Measurements from ENCODE around the gene GOPC. TPM values are rescaled to one million over a fixed set of nuclear protein-coding genes. Genes with fewer than 3 reads are reported as not detected.
"Not testable (repeated sequence)": the region's sequence is repeated elsewhere in the genome, so short reads cannot be mapped to it uniquely, and the experiment has no call there.

Gene GOPC
- total RNA-seq (2014; rRNA removed; shearing (Covaris generic)), result 20.1 and 21.0 TPM in 2 replicates
- total RNA-seq (2022), result 29.1 and 30.1 TPM in 2 replicates
- Bru-seq, nascent RNA, result percentile 86 among the genes with signal in this experiment
- BruChase-seq, experiment 1, labeled RNA remaining after a 6-hour chase, result percentile 78 among the genes with signal in this experiment
- BruChase-seq, experiment 2, labeled RNA remaining after a 2-hour chase, result percentile 91 among the genes with signal in this experiment
- long read RNA-seq, full-length matches to known transcripts, result 75 of 107 reads
- long read RNA-seq, partial matches to known transcripts, result 6 of 107 reads
- long read RNA-seq, other reads (novel, unspliced or antisense), result 26 of 107 reads

DNA sequence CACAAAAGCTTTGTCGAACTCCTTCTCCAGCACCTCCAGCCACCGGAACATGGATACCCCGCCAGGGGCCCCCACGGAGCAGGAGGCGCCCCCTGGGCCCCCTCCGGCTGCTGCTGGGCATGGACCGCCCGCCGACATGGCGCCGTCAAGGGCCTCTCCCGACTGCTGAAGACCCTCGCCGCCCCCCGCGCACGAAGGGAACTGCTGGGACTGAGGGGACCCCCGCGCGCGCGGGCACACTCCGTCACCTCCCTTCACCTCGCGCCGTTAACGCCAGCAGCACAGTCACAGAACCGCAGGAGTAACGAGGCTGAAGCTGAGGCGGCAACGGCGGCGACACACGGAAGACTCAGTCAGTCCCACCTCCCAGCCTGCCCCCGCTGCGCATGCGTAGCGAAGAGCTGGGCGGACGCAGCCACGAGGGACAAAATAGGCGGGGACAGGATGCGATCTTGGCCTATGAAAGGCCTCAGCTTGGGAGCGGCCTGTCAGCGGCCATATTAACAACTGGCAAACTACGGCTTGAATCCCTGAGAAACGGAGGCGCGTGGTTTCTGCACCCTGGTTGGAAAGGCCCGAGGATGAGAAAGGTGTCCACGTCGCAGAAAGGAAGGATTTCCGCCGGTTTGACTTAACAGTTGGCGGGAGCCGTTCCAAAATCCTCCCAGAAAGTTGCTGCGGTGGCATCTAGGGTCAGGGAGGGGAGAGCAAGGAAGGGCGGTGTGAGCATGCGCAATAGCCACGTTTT, at the start of gene GOPC:
Gene GOPC, minus strand, starts transcription at position 361 of the 748 bp plus-strand sequence. Its CDS starts 223 bp downstream, at position 138.
- Histone ChIP-seq H3K4me3 (ENCODE audit: low read depth, low read length, poor library complexity, severe bottlenecking) (peak within 1 kb of the TSS; percentile 92), H3K9me2 (ENCODE audit: insufficient read depth, low read length) (no peaks in the 10 kb centered on the region; the same call in 1 of the 2 replicates), H3K4me1 (ENCODE audit: insufficient read depth, low read length, poor library complexity, severe bottlenecking) (peaks cover 36% of the 10 kb centered on the region), H3K36me3 (ENCODE audit: insufficient read depth, low read length) (peaks cover 22% of the 10 kb centered on the region), H2AFZ (ENCODE audit: low read length) (peak within 1 kb of the TSS; percentile 83), H3K27ac (ENCODE audit: low read depth, low read length, poor library complexity, severe bottlenecking) (peak within 1 kb of the TSS; percentile 53), H3K9me3 (ENCODE audit: low read length) (peaks cover 6% of the 10 kb centered on the region; the same call in 1 of the 2 replicates), H3K4me2 (ENCODE audit: low read length) (peak within 1 kb of the TSS; percentile 85), H3K79me2 (ENCODE audit: insufficient read depth, low read depth, low read length) (peaks cover 48% of the 10 kb centered on the region), H4K20me1 (ENCODE audit: insufficient read depth, low read length) (peaks cover 9% of the 10 kb centered on the region; the same call in 1 of the 2 replicates)
- ChIA-PET POLR2A (interaction anchor here (0.7 to 2.0 kb wide), 6 partner anchors 15 to 220 kb away, joined by 3 to 18 read pairs (median 4); no protein-coding TSS in a partner anchor), CTCF (ENCODE audit: unreplicated experiment) (interaction anchor here (1.4 to 2.7 kb wide), 2 partner anchors 8 to 13 kb away, joined by 4 to 7 read pairs; no protein-coding TSS in a partner anchor)
- TF ChIP-seq, protein P1, sequence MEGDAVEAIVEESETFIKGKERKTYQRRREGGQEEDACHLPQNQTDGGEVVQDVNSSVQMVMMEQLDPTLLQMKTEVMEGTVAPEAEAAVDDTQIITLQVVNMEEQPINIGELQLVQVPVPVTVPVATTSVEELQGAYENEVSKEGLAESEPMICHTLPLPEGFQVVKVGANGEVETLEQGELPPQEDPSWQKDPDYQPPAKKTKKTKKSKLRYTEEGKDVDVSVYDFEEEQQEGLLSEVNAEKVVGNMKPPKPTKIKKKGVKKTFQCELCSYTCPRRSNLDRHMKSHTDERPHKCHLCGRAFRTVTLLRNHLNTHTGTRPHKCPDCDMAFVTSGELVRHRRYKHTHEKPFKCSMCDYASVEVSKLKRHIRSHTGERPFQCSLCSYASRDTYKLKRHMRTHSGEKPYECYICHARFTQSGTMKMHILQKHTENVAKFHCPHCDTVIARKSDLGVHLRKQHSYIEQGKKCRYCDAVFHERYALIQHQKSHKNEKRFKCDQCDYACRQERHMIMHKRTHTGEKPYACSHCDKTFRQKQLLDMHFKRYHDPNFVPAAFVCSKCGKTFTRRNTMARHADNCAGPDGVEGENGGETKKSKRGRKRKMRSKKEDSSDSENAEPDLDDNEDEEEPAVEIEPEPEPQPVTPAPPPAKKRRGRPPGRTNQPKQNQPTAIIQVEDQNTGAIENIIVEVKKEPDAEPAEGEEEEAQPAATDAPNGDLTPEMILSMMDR (conservative IDR thresholded peaks at IDR 0.05; ENCODE audit: low read length), result peak; percentile 51
- TF ChIP-seq EZH2phosphoT487 (IDR thresholded peaks at IDR 0.05; ENCODE audit: borderline replicate concordance, low read depth, low read length), result no peak
- BruUV-seq (replicated peaks), result no TSS peak
- peak; percentile 98 for DNase-seq (ENCODE audit: low spot score)
- intact Hi-C loops (cut with micrococcal nuclease; ENCODE audit: unreplicated experiment), result loop anchor here (2.0 kb wide), 1 partner anchor 72 kb away; the partner anchor contains the start of gene NUS1

DNA sequence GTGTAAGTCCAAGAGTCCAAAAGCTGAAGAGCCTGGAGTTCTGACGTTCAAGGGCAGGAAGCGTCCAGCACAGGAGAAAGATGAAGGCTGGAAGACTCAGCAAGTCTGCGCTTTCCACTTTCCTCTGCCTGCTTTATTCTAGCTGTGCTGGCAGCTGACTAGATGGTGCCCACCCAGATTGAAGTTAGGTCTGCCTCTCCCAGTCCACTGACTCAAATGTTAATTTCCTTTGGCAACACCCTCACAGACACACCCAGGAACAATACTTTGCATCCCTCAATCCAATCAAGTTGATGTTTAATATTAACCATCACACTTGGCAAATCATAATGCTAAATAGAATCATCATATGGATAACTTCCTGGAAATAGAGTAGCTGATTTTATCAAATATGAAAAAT, 49.7 kb upstream of the GOPC start:
- H3K9me2 ChIP-seq (ENCODE audit: insufficient read depth, low read length); H2AFZ ChIP-seq (ENCODE audit: low read length); DNase-seq (ENCODE audit: low spot score); H3K27ac ChIP-seq (ENCODE audit: low read depth, low read length, poor library complexity, severe bottlenecking); POLR2A ChIA-PET; H3K79me2 ChIP-seq (ENCODE audit: insufficient read depth, low read depth, low read length); intact Hi-C loops (cut with micrococcal nuclease; ENCODE audit: unreplicated experiment); H3K4me1 ChIP-seq (ENCODE audit: insufficient read depth, low read length, poor library complexity, severe bottlenecking); H3K4me2 ChIP-seq (ENCODE audit: low read length); H3K36me3 ChIP-seq (ENCODE audit: insufficient read depth, low read length); BruUV-seq (replicated peaks); H3K4me3 ChIP-seq (ENCODE audit: low read depth, low read length, poor library complexity, severe bottlenecking); H3K9me3 ChIP-seq (ENCODE audit: low read length); H4K20me1 ChIP-seq (ENCODE audit: insufficient read depth, low read length): not testable (repeated sequence)
- CTCF ChIA-PET (ENCODE audit: unreplicated experiment), result interaction anchor here (0.6 kb wide), 1 partner anchor 17 kb away, joined by 3 read pairs; no protein-coding TSS in a partner anchor

DNA sequence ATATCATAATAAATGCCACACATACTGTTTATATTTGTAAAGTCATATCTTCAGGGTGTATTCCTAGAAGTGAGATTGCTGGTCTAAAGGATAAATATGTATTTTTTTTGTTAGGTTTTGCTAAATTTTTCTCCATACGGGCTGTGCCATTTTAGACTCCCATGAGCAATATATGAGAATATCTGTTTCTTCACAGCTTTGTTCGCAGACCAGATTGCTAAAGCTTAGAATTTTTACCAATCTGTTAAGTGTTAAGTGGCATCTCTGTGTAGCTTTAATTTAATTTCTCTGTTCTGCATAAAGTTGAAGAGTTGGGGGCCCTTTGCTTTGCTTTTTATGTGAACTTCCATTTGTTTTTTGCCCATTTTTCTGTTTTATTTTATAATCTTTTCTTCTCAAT, 40.7 kb upstream of the GOPC start:
- intact Hi-C loops (cut with micrococcal nuclease; ENCODE audit: unreplicated experiment), result no loop called here
- Histone ChIP-seq H4K20me1 (ENCODE audit: insufficient read depth, low read length) (no peaks in the 10 kb centered on the region), H3K9me3 (ENCODE audit: low read length) (no peaks in the 10 kb centered on the region), H3K27ac (ENCODE audit: low read depth, low read length, poor library complexity, severe bottlenecking) (no peak overlapping the region), H3K4me3 (ENCODE audit: low read depth, low read length, poor library complexity, severe bottlenecking) (no peak overlapping the region), H3K79me2 (ENCODE audit: insufficient read depth, low read depth, low read length) (no peaks in the 10 kb centered on the region), H3K4me1 (ENCODE audit: insufficient read depth, low read length, poor library complexity, severe bottlenecking) (no peaks in the 10 kb centered on the region), H2AFZ (ENCODE audit: low read length) (no peak overlapping the region), H3K4me2 (ENCODE audit: low read length) (no peak overlapping the region), H3K9me2 (ENCODE audit: insufficient read depth, low read length) (no peaks in the 10 kb centered on the region), H3K36me3 (ENCODE audit: insufficient read depth, low read length) (no peaks in the 10 kb centered on the region)
- no peak for TF ChIP-seq EZH2phosphoT487 (IDR thresholded peaks at IDR 0.05; ENCODE audit: borderline replicate concordance, low read depth, low read length)
- TF ChIP-seq, protein P1 (conservative IDR thresholded peaks at IDR 0.05; ENCODE audit: low read length), result no peak
- CTCF ChIA-PET (ENCODE audit: unreplicated experiment), result no interaction called here
- BruUV-seq (replicated peaks), result no TSS peak
- no peak for DNase-seq (ENCODE audit: low spot score)
- POLR2A ChIA-PET, result no interaction called here
